ENCODE measurements around the gene OCRL.

Gene OCRL

DNA sequence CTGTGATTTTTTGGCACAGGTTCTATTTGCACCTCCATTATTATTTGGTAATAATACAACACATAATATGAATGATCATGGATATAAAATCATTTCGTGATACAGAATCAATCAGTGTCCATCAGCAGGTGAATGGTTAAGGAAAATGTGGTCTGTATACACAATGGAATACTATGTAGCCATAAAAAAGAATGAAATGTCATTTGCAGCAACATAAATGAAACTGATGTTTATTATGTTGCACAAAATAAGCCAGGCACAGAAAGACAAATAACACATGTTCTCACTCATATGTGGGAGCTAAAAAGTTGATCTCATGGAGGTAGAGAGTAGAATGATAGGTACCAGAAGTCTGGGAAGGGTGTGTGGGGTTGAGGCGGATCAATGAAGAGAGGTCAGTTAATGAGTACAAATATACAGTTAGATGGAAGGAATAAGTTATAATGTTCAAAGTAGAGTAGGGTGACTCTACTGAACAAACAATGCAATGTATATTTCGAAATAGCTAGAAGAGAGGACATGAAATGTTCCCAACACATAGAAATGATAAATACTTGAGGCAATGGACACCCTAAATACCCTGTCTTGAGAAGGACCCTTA is 15.7 kb upstream of the OCRL start:
- TF ChIP-seq, protein P1, sequence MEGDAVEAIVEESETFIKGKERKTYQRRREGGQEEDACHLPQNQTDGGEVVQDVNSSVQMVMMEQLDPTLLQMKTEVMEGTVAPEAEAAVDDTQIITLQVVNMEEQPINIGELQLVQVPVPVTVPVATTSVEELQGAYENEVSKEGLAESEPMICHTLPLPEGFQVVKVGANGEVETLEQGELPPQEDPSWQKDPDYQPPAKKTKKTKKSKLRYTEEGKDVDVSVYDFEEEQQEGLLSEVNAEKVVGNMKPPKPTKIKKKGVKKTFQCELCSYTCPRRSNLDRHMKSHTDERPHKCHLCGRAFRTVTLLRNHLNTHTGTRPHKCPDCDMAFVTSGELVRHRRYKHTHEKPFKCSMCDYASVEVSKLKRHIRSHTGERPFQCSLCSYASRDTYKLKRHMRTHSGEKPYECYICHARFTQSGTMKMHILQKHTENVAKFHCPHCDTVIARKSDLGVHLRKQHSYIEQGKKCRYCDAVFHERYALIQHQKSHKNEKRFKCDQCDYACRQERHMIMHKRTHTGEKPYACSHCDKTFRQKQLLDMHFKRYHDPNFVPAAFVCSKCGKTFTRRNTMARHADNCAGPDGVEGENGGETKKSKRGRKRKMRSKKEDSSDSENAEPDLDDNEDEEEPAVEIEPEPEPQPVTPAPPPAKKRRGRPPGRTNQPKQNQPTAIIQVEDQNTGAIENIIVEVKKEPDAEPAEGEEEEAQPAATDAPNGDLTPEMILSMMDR (conservative IDR thresholded peaks at IDR 0.05), result no peak
- no peak for TF ChIP-seq ZFX (IDR thresholded peaks at IDR 0.05)
- H3K27ac ChIP-seq, result no peak overlapping the region

- TF ChIP-seq ZFX (IDR thresholded peaks at IDR 0.05), result no peak
- TF ChIP-seq, protein P1 (conservative IDR thresholded peaks at IDR 0.05), result no peak
- no peak overlapping the region for H3K27ac ChIP-seq
Observed at GRCh38 chrX:129525162-129525561, 14.9 kb upstream of the OCRL start.

- no peak for TF ChIP-seq ZFX (IDR thresholded peaks at IDR 0.05)
- TF ChIP-seq, protein P1 (conservative IDR thresholded peaks at IDR 0.05), result no peak
- no peak overlapping the region for H3K27ac ChIP-seq
Observed at GRCh38 chrX:129525896-129526295, 14.2 kb upstream of the OCRL start.

- TF ChIP-seq ZFX (IDR thresholded peaks at IDR 0.05), result no peak
- TF ChIP-seq, protein P1 (conservative IDR thresholded peaks at IDR 0.05), result no peak
- no peak overlapping the region for H3K27ac ChIP-seq
Observed at GRCh38 chrX:129529685-129530281, 10.3 kb upstream of the OCRL start.

DNA sequence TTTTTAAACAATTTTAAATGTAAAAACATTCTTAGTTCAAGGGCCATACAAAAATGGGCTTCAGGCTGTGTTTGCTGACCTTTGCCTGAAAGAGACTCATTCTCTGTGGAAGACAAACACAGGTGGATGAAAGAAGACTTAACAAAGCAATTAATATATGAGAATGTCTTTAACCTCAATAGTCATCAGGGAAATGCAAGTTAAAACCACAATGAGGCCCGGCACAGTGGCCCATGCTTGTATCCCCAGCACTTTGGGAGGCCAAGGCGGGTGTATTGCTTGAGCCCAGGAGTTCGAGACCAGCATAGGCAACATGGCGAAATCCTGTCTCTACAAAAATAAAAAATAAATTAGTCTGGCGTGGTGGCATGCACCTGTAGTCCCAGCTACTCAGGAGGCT is 9.6 kb upstream of the OCRL start:
- TF ChIP-seq, protein P1 (conservative IDR thresholded peaks at IDR 0.05), result no peak
- no peak for TF ChIP-seq ZFX (IDR thresholded peaks at IDR 0.05)
- no peak overlapping the region for H3K27ac ChIP-seq

GRCh38 chrX:129531132-129531531 is 8.9 kb upstream of the OCRL start:
- TF ChIP-seq, protein P1 (conservative IDR thresholded peaks at IDR 0.05), result no peak
- no peak for TF ChIP-seq ZFX (IDR thresholded peaks at IDR 0.05)
- H3K27ac ChIP-seq, result no peak overlapping the region

- TF ChIP-seq, protein P1 (conservative IDR thresholded peaks at IDR 0.05), result no peak
- no peak for TF ChIP-seq ZFX (IDR thresholded peaks at IDR 0.05)
- H3K27ac ChIP-seq, result no peak overlapping the region
Observed at GRCh38 chrX:129534816-129535578, 5.1 kb upstream of the OCRL start.

Measured in C4-2B (cell line).